GM10248 (cell line): ENCODE measurements around the gene PLA2G2C.

Experiments
- CTCF ChIA-PET: fragments of 300-600 bp; sonication (Branson Sonifier 250); formaldehyde crosslinking; extraction: SDS; loops from one replicate; lab custom pipeline; 2021; ENCODE audit warnings: antibody characterized with exemption; lab: Yijun Ruan, JAX
- POLR2A ChIA-PET: fragments of 350-650 bp; sonication (Branson Sonifier 250); formaldehyde crosslinking; extraction: SDS; loops from one replicate; lab custom pipeline; 2020; ENCODE audit warnings: antibody characterized with exemption; lab: Yijun Ruan, JAX
- DNase-seq: peaks from one replicate; pipeline ENCODE4 v3.0.0; 2012; ENCODE audit errors: extremely low spot score
- CTCF ChIP-seq: IDR thresholded peaks from 2 replicates; pipeline ENCODE4 v1.5.1; 2012; ENCODE audit warnings: mild to moderate bottlenecking, low read depth; ENCODE audit errors: extremely low read depth, missing control alignments, control extremely low read depth

PLA2G2C gene

DNA sequence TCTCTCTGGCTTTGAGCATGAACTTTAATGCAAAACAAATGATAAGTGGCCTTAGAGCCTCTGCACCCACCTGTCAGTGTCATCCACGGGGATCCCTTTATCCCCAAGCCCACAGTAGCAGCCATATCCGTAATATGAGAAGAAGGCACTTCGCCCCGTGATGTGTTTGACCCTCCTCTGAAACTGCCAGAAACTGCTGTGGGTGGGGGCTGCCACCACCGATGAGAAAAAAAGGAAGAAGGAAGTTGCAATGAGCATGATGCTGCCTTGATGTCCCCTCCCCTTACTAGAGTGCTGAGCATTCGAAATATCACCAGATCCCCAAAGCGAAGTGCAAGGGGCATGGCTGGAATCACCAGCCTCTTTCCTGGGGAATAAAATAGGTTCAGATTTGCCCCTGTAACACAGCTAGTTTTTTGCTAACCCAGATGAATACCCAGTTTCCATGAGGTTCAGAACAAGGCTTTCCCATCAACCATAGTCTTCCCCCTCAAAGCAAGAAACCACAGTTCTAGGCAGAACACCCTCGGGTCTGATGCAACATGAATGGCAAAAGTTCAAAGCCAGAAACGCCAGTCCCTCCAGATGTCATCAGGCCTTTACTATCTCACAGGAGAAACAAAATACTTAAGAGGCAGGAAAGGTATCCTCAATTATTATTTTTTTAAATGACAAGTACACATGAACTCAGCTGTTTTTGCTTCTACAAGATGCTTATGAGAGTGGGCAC lies 11.2 kb downstream of the PLA2G2C start:
- ChIA-PET POLR2A (no interaction called here), CTCF (interaction anchor here (1.0 to 1.9 kb wide), 3 partner anchors 9 to 38 kb away, joined by 3 to 5 read pairs (median 3); no protein-coding TSS in a partner anchor)
- TF ChIP-seq CTCF, result no peak
- DNase-seq, result no peak

- POLR2A ChIA-PET, result interaction anchor here (0.7 kb wide), 1 partner anchor 8 kb away, joined by 3 read pairs; no protein-coding TSS in a partner anchor
Measured at GRCh38 chr1:20172033-20172590, 14.2 kb downstream of the PLA2G2C start.

GRCh38 chr1:20169932-20170331 lies 16.4 kb downstream of the PLA2G2C start:
- CTCF ChIA-PET, result interaction anchor here (1.0 to 1.7 kb wide), 3 partner anchors 10 to 43 kb away, joined by 3 to 4 read pairs (median 4); no protein-coding TSS in a partner anchor
- POLR2A ChIA-PET, result no interaction called here
- no peak for TF ChIP-seq CTCF
- no peak for DNase-seq

More at GRCh38 chr1:20172033-20172590, 14.2 kb downstream of the PLA2G2C start:
- DNase-seq, result no peak
- no peak for TF ChIP-seq CTCF
- CTCF ChIA-PET, result interaction anchor here (0.6 to 1.4 kb wide), 2 partner anchors 15 to 375 kb away, joined by 3 to 4 read pairs; no protein-coding TSS in a partner anchor

DNA sequence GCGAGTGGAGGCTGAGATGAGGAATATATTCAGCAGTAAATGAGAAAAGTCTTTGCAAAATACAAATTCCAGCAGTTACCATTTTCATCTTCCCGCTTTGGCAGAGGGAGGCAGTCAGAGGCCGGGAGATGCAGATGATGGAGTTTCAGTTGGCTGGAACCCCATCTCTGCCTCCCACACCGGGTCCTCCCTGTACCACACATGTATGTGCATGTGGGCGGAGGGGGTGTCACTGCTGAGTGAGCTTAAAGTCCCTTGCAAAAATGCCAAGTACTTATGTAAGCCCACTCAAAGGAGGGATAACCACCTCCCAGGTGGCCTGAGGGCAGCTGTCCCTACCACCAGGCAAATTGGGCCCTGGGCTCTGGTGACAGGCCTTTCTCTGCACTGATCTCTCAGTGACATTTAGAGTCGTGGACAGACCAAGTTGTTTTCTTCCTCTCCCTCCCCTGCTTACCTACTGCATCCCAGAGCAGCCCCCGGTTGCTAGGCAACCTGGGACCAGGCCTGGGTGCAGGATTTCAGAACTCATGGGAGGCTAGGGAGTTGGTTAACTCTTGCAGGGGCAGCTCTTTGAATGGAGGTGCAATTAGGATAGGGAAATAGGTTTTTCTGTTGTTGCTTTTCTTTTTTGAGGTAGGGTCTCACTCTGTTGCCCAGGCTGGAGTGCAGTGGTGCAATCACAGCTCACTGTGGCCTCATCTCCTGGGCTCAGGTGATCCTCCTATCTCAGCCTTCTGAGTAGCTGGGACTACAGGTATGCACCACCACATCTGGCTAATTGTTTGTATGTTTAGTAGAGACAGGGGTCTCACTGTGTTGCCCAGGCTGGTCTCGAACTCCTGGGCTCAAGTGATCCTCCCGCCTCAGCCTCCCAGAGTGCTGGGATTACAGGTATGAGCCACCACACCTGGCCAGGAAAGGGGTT lies 17.5 kb downstream of the PLA2G2C start:
- TF ChIP-seq CTCF, result no peak

DNA sequence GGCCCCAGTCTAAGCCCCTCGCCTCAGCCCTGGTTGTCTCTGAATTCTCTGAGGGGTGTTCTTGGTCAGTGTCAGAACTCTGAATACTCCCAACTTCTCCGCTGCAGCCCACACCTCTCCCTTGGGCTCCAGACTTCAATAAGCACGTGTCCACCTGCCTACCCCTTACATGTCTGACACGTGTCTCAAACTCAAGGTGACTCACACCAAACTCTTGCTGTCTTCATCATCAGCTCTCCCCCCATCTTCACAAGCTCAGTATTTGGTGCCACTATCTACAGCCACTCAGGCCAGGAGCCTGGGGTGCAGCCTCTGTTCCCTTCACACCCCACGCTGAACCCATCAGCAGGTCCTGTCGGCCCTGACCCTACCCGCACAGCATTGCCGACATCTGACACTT lies 19.2 kb downstream of the PLA2G2C start:
- CTCF ChIA-PET, result interaction anchor here (1.3 to 6.4 kb wide), 3 partner anchors 15 to 250 kb away, joined by 4 to 46 read pairs (median 5); no protein-coding TSS in a partner anchor

More for the DNA sequence above, 17.5 kb downstream of the PLA2G2C start:
- DNase-seq, result no peak
- ChIA-PET CTCF (interaction anchor here (1.3 to 6.4 kb wide), 4 partner anchors 11 to 27 kb away, joined by 4 to 46 read pairs (median 4); no protein-coding TSS in a partner anchor), POLR2A (no interaction called here)

More for the DNA sequence above, 19.2 kb downstream of the PLA2G2C start:
- TF ChIP-seq CTCF, result no peak
- no peak for DNase-seq
- POLR2A ChIA-PET, result no interaction called here
